Keratinocyte (primary cell): ENCODE data around the gene TMEM37. TPM values are rescaled to one million over a fixed set of nuclear protein-coding genes. Genes with fewer than 3 reads are reported as not detected.

ENCODE experiments used
- DNase-seq: peaks from one replicate; pipeline ENCODE4 v3.0.0-alpha.2; 2011; ENCODE audit warnings: low read depth, missing footprints, low spot score
- FAIRE-seq: peaks from 2 replicates; lab custom pipeline; 2011; peaks lifted over from hg19 to GRCh38; lab: Jason Lieb, UNC
- H2AFZ ChIP-seq: 2 replicates; pipeline ENCODE4 v1.6.0; 2012; ENCODE audit warnings: low read length, control low read depth, inconsistent platforms; ENCODE audit not compliant: control insufficient read depth
- H3K27ac ChIP-seq: 2 replicates; pipeline ENCODE4 v1.5.1; 2011; ENCODE audit warnings: low read length; ENCODE audit not compliant: control insufficient read depth, insufficient read depth
- H3K27me3 ChIP-seq: 3 replicates; pipeline ENCODE4 v1.6.0; 2011; ENCODE audit warnings: low read length; ENCODE audit not compliant: control insufficient read depth, insufficient read depth; ENCODE audit errors: extremely low read depth
- H3K36me3 ChIP-seq, 2 experiments: 2 replicates in 1 of 2; 3 replicates in 1 of 2; pipeline ENCODE4 v1.5.1; 2011; ENCODE audit warnings: low read length in 2 of 2, mild to moderate bottlenecking in 1 of 2; ENCODE audit not compliant: control insufficient read depth in 2 of 2, insufficient read depth in 2 of 2; ENCODE audit errors: extremely low read depth in 1 of 2
- H3K4me1 ChIP-seq: 3 replicates; pipeline ENCODE4 v1.5.1; 2011; ENCODE audit warnings: low read length; ENCODE audit not compliant: control insufficient read depth, insufficient read depth; ENCODE audit errors: extremely low read depth
- H3K4me2 ChIP-seq: 3 replicates; pipeline ENCODE4 v1.6.0; 2011; ENCODE audit warnings: low read depth, low read length; ENCODE audit not compliant: control insufficient read depth, insufficient read depth; ENCODE audit errors: extremely low read depth
- H3K4me3 ChIP-seq, 3 experiments: fragments of 200-600 bp in 1 of 3; sonication (generic) in 1 of 3; 2 replicates in 2 of 3; 3 replicates in 1 of 3; pipeline ENCODE4 v1.5.1; 2011 to 2016; ENCODE audit warnings: low read length in 3 of 3, mild to moderate bottlenecking in 3 of 3, control low read depth in 2 of 3, inconsistent platforms in 1 of 3, low read depth in 1 of 3, mixed read lengths in 1 of 3, mixed run types in 1 of 3, moderate library complexity in 1 of 3; ENCODE audit not compliant: control insufficient read depth in 2 of 3, insufficient read depth in 2 of 3; ENCODE audit errors: extremely low read depth in 1 of 3
- H3K79me2 ChIP-seq: 2 replicates; pipeline ENCODE4 v1.6.0; 2012; ENCODE audit warnings: low read length; ENCODE audit not compliant: control insufficient read depth, insufficient read depth
- H3K9ac ChIP-seq: 3 replicates; pipeline ENCODE4 v1.6.0; 2011; ENCODE audit warnings: low read length; ENCODE audit not compliant: control insufficient read depth, insufficient read depth; ENCODE audit errors: extremely low read depth
- H3K9me1 ChIP-seq: 3 replicates; pipeline ENCODE4 v1.6.0; 2011; ENCODE audit warnings: low read length; ENCODE audit not compliant: control insufficient read depth, insufficient read depth; ENCODE audit errors: extremely low read depth
- H3K9me3 ChIP-seq: 2 replicates; pipeline ENCODE4 v1.5.1; 2012; ENCODE audit warnings: low read depth, low read length; ENCODE audit not compliant: control insufficient read depth
- H4K20me1 ChIP-seq: 3 replicates; pipeline ENCODE4 v1.6.0; 2011; ENCODE audit warnings: low read length; ENCODE audit not compliant: control insufficient read depth, insufficient read depth; ENCODE audit errors: extremely low read depth
- CTCF ChIP-seq, 3 experiments: IDR thresholded peaks in 1 of 3; conservative IDR thresholded peaks in 1 of 3; optimal IDR thresholded peaks in 1 of 3; 2 replicates in 2 of 3; 3 replicates in 1 of 3; pipeline versions ENCODE3 to v1.5.1; 2011; ENCODE audit warnings: low read length in 3 of 3, mild to moderate bottlenecking in 3 of 3, moderate library complexity in 2 of 3, control low read depth in 1 of 3, inconsistent platforms in 1 of 3; ENCODE audit not compliant: insufficient read depth in 2 of 3; ENCODE audit errors: extremely low read depth in 1 of 3
- EZH2 ChIP-seq: IDR thresholded peaks from one replicate; pipeline ENCODE4 v1.6.1; 2012; ENCODE audit warnings: inconsistent platforms, mild to moderate bottlenecking, low read length, moderate library complexity
- dilution Hi-C: fragments of 300-500 bp; cut with MboI; formaldehyde crosslinking; loops from one replicate; pipeline ENCODE4 v1.7.0; 2020; ENCODE audit warnings: low sequenced_read_pairs; ENCODE audit not compliant: extremely low pct_ligation_motif_present
- polyA plus RNA-seq, 5 experiments: library from polyadenylated mRNA; depleted of rRNA in 3 of 5; stranded (reverse) in 3 of 5; stranded (forward) in 1 of 5; unstranded in 1 of 5; fragments of >200 nt; gene quantifications; 1 replicate in 1 of 5; 2 replicates in 3 of 5; 3 replicates in 1 of 5; pipeline versions ENCODE4 v1.2.1 to v1.2.3, GENCODE V29; 2011 to 2012; ENCODE audit warnings: missing spikeins in 2 of 5, low read depth in 1 of 5, low replicate concordance in 1 of 5

Gene TMEM37
- polyA plus RNA-seq, 1 donor (not counting 4 experiments of a cell fraction or from before 2014, with no cell fraction given): 0.18 TPM

GRCh38 chr2:119405151-119405550 lies 26.5 kb upstream of the TMEM37 start:
- H3K4me2 ChIP-seq: no peak overlapping the region
- DNase-seq: no peak
- H3K9ac ChIP-seq: no peak overlapping the region
- H3K79me2 ChIP-seq: no peaks in the 10 kb centered on the region
- no peak for FAIRE-seq
- H3K9me3 ChIP-seq: no peaks in the 10 kb centered on the region
- no peaks in the 10 kb centered on the region for H3K36me3 ChIP-seq
- dilution Hi-C loops: no loop called here
- H3K9me1 ChIP-seq: no peaks in the 10 kb centered on the region
- H3K27me3 ChIP-seq: peaks cover 3% of the 10 kb centered on the region
- H4K20me1 ChIP-seq: no peaks in the 10 kb centered on the region
- no peak overlapping the region for H3K4me3 ChIP-seq
- no peak overlapping the region for H3K27ac ChIP-seq
- TF ChIP-seq EZH2 (no peak), CTCF (optimal IDR thresholded peaks at IDR 0.05 in 1 of 3, IDR thresholded peaks at IDR 0.05 in 1 of 3, conservative IDR thresholded peaks at IDR 0.05 in 1 of 3; ENCODE audit: extremely low read depth in 1 of 3, insufficient read depth in 2 of 3, low read length in 3 of 3) (no peak)
- H3K4me1 ChIP-seq: no peaks in the 10 kb centered on the region
- H2AFZ ChIP-seq: no peak overlapping the region

- no peaks in the 10 kb centered on the region for H3K9me1 ChIP-seq
- H3K9me3 ChIP-seq: no peaks in the 10 kb centered on the region
- no peaks in the 10 kb centered on the region for H4K20me1 ChIP-seq
- no peak overlapping the region for H3K27ac ChIP-seq
- H3K4me1 ChIP-seq: no peaks in the 10 kb centered on the region
- H3K4me3 ChIP-seq: no peak overlapping the region
- no peak overlapping the region for H3K9ac ChIP-seq
- no peaks in the 10 kb centered on the region for H3K36me3 ChIP-seq
- peaks cover 3% of the 10 kb centered on the region for H3K27me3 ChIP-seq
- H3K79me2 ChIP-seq: no peaks in the 10 kb centered on the region
- FAIRE-seq (no peak), DNase-seq (no peak)
- no peak overlapping the region for H2AFZ ChIP-seq
- TF ChIP-seq EZH2 (no peak), CTCF (optimal IDR thresholded peaks at IDR 0.05 in 1 of 3, IDR thresholded peaks at IDR 0.05 in 1 of 3, conservative IDR thresholded peaks at IDR 0.05 in 1 of 3; ENCODE audit: extremely low read depth in 1 of 3, insufficient read depth in 2 of 3, low read length in 3 of 3) (peak; percentile 70 to 87 (median 72))
- H3K4me2 ChIP-seq: no peak overlapping the region
- dilution Hi-C loops: no loop called here
These were observed 24.0 kb upstream of the TMEM37 start for GRCh38 chr2:119407430-119408220.
